B cell (primary cell): ENCODE data around the gene TNFRSF12A.
"Not testable (repeated sequence)": the region's sequence is repeated elsewhere in the genome, so short reads cannot be mapped to it uniquely, and the experiment has no call there.

Experiments
- CTCF ChIP-seq: fragments of 200-600 bp; IDR thresholded peaks from one replicate; pipeline ENCODE4 v1.8.0; 2022; ENCODE audit warnings: antibody characterized with exemption, mild to moderate bottlenecking
- EZH2 ChIP-seq: IDR thresholded peaks from 2 replicates; pipeline ENCODE4 v1.6.1; 2012; ENCODE audit warnings: borderline replicate concordance, low read depth, mild to moderate bottlenecking, moderate library complexity, low read length; ENCODE audit not compliant: insufficient read depth, poor library complexity, severe bottlenecking

GRCh38 chr16:3053330-3053710 lies 33.2 kb downstream of the TNFRSF12A start:
- not testable (repeated sequence) for TF ChIP-seq CTCF, EZH2
